ENCODE results near the gene NCDN.
"Not testable (repeated sequence)": the region's sequence is repeated elsewhere in the genome, so short reads cannot be mapped to it uniquely, and the experiment has no call there.

Gene NCDN

GRCh38 chr1:35570589-35571137 is 13.1 kb downstream of the NCDN start:
- peak; percentile 16 for DNase-seq (ENCODE audit: low spot score)

- no peak for DNase-seq (ENCODE audit: low spot score)
Observed at GRCh38 chr1:35571263-35571662, 13.7 kb downstream of the NCDN start.

GRCh38 chr1:35572296-35572695 is 14.7 kb downstream of the NCDN start:
- DNase-seq (ENCODE audit: low spot score), result no peak

- peak; percentile 63 for DNase-seq (ENCODE audit: low spot score)
Observed at GRCh38 chr1:35573198-35574124, 15.9 kb downstream of the NCDN start, which contains the start of gene TFAP2E. TFAP2E (plus strand) TSS chr1:35573314; CDS start chr1:35573578, 264 bp downstream.

- DNase-seq (ENCODE audit: low spot score), result no peak
Observed at GRCh38 chr1:35574125-35574654, 16.6 kb downstream of the NCDN start.

DNA sequence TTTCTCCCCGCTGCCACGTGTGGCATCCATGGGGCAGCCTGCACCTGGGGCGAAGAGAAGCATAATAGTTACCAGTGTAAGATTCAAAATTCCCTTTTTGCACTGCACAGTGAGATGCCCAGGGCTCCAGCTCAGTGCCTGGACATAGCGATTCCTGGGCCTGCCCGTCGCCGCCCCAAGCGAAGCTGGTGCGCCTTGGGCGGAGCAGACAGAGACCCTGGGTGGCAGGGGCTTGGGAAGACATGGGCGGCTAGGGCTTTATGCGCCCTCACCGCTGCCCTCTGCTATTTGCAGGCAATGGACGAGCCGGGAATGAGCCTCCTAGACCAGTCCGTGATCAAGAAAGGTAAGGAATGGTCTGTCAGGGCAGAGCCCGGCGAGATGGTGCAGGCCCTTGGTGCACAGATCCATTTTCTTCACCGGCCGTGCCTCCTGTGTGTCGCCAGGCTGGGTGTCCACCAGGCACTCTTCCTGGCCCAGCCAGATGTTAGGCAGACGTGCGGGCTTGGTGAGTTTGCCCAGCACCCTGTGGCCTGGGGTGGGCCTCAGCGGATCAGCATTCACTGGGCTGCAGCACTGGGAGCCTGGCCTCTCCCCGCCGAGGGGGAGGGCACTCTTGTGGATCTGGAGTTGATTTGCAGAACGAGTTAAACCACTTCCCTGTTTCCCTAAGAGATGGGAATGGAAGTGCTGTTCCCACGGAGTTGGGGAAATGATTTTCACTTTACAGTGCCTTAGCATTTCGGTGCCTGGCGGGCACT is 17.2 kb downstream of the NCDN start:
- no peak for DNase-seq (ENCODE audit: low spot score)

GRCh38 chr1:35575416-35575958 is 17.9 kb downstream of the NCDN start:
- DNase-seq (ENCODE audit: low spot score), result no peak

DNA sequence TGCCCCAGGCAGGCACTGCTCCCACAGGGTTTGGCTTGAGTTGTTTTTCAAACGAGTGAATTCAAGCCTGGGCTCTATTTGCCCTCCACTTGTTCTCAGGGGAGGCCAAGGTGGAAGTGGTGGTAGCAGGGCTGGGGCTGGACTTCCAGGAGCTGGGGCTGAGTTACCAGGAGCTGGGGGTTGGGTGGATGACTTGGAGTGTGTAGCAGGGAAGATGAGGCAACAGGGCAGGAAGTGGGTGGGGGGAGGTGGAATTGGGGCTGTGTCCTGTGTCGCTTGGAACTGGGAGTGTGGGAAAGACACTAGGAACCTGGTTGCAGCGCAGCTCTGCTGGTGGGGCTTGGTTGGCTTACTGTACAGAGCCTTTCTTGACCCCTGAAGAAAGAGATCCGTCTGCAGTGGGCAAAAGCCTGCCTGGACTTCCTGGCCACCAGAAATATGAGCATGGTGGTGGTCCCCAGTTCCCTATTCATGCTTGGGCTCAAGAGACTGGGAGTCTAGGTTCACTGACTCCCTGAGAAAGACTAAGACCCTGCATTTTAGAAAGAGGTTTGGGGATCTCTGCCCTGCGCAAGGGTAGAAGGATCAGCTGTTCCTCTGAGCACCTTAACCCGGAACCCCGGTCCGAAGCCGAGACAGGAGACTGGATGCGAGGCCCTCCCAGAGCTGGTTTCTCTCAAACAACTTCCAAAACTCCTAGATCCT is 18.6 kb downstream of the NCDN start:
- no peak for DNase-seq (ENCODE audit: low spot score)

DNA sequence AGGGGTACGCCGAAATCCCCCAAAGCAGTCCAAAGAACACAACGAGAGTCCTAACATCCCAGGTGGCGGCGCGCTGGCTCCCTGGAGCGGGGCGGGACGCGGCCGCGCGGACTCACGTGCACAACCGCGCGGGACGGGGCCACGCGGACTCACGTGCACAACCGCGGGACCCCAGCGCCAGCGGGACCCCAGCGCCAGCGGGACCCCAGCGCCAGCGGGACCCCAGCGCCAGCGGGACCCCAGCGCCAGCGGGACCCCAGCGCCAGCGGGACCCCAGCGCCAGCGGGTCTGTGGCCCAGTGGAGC is 19.1 kb downstream of the NCDN start:
- not testable (repeated sequence) for DNase-seq (ENCODE audit: low spot score)

DNA sequence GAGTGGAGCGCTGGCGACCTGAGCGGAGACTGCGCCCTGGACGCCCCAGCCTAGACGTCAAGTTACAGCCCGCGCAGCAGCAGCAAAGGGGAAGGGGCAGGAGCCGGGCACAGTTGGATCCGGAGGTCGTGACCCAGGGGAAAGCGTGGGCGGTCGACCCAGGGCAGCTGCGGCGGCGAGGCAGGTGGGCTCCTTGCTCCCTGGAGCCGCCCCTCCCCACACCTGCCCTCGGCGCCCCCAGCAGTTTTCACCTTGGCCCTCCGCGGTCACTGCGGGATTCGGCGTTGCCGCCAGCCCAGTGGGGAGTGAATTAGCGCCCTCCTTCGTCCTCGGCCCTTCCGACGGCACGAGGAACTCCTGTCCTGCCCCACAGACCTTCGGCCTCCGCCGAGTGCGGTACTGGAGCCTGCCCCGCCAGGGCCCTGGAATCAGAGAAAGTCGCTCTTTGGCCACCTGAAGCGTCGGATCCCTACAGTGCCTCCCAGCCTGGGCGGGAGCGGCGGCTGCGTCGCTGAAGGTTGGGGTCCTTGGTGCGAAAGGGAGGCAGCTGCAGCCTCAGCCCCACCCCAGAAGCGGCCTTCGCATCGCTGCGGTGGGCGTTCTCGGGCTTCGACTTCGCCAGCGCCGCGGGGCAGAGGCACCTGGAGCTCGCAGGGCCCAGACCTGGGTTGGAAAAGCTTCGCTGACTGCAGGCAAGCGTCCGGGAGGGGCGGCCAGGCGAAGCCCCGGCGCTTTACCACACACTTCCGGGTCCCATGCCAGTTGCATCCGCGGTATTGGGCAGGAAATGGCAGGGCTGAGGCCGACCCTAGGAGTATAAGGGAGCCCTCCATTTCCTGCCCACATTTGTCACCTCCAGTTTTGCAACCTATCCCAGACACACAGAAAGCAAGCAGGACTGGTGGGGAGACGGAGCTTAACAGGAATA is 19.7 kb downstream of the NCDN start:
- DNase-seq (ENCODE audit: low spot score), result no peak

DNA sequence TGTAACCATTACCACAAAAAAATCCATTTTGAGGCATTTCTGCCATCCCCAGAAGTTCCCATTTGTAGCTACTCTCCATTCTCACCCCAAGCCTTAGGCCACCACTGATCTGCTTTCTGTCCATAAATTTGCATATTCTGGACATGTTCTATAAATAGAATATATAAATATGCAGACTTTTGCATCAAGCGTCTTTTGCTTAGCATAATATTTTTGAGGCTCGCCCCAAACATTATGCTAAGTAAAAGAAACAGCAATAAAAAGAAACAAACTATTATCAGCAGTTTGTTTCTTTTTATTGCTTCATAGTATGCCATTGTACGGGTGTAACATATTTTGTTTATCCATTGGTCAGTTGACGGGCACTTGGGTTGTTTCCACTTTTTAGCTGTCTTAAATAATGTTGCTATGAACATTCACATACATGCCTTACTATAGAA is 23.4 kb downstream of the NCDN start:
- DNase-seq (ENCODE audit: low spot score), result no peak

DNA sequence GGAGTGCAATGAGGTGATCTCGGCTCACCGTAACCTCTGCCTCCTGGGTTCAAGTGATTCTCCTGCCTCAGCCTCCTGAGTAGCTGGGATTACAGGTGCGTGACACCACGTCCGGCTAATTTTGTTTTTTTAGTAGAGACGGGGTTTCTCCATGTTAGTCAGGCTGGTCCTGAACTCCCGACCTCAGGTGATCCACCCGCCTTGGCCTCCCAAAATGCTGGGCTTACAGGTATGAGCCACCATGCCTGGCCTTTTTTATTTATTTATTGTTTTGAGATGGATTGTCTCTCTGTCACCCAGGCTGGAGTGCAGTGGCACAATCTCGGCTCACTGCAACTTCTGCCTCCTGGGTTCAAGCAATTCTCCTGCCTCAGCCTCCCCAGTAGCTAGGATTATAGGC is 24.0 kb downstream of the NCDN start:
- DNase-seq (ENCODE audit: low spot score), result not testable (repeated sequence)

GRCh38 chr1:35585281-35585680 is 27.7 kb downstream of the NCDN start:
- no peak for DNase-seq (ENCODE audit: low spot score)

- DNase-seq (ENCODE audit: low spot score), result not testable (repeated sequence)
Observed at GRCh38 chr1:35585805-35586204, 28.2 kb downstream of the NCDN start.

GRCh38 chr1:35586808-35587207 is 29.2 kb downstream of the NCDN start:
- DNase-seq (ENCODE audit: low spot score), result no peak

DNA sequence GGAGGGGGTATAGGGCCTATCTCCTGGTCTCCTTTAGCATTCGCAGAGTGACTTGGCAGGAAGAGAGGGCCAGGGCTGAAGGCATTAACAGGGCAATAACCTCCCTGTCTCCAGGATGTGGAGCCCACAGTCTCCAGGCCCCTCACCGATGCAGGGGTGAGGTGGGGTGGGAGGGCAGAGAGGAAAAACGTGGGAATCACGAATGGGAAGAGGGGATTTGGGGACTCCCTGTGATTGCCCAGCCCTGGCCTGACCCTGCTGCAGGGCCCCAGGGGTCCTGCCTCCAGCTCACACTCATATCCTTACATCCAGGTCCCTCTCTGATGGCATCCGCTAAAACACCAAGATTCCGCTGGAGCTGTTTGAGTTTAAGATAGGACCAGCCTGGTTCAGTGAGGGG is 30.1 kb downstream of the NCDN start:
- DNase-seq (ENCODE audit: low spot score), result no peak

GRCh38 chr1:35588197-35588910 is 30.8 kb downstream of the NCDN start:
- DNase-seq (ENCODE audit: low spot score), result no peak

DNA sequence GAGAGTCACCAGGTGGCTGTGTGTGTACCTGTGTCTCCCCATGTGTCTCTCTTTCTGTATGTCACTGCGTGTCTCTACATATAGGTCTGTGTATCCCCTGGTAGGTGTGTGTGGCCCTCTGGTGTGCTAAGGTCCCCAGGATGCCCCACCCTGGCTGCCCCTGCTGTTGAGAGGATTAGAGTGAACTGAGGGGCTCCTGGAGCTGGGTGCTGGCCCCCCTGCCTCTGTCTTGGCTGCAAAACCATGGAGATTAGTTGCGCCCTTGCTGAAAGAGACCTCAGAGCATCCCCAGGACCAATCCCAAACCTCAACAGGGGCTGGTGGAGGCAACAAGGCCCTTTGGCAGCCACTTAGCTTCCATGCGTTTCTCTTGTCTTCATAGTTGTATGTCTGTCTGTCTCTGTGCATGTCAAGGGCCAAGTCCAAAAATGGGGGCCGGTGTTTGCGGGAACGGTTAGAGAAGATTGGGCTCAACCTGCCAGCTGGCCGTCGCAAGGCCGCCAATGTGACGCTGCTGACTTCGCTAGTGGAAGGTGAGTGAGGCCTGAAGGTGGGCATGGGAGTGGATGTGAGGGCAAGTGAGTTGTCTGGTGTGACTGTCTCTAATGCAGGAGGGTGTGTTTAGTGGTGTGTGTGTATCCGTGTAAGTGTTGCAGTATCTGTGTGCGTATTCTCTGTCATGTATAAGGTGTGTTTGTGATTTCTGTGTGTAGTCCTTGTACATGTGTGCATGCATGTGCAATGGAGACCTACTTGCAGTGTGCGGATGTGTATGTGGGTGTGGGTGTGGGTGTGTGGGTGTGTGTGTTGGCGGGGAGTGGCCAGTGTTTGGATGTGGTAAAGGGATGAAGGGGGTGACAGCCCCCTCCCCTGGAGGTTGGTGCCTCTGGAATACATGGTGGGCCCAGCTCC is 32.2 kb downstream of the NCDN start:
- DNase-seq (ENCODE audit: low spot score), result no peak
